BLaER1 treated with 17β-estradiol and CSF1 and Interleukin-3, amounts not matched to agents 10 nM and 100 nM (cell line): ENCODE results near the gene VTI1A.

Source experiments
- H3K27ac ChIP-seq, 11 experiments: shearing (Covaris generic); formaldehyde crosslinking; 2 replicates each; pipeline ENCODE4 v1.8.1; 2022
- H3K27me3 ChIP-seq, 11 experiments: shearing (Covaris generic); formaldehyde crosslinking; 2 replicates each; pipeline ENCODE4 v1.8.1; 2022
- H3K36me3 ChIP-seq, 11 experiments: shearing (Covaris generic); formaldehyde crosslinking; 2 replicates each; pipeline ENCODE4 v1.8.1; 2022
- H3K4me1 ChIP-seq, 10 experiments: shearing (Covaris generic); formaldehyde crosslinking; 2 replicates each; pipeline ENCODE4 v1.8.1; 2022
- H3K4me2 ChIP-seq, 11 experiments: shearing (Covaris generic); formaldehyde crosslinking; 2 replicates each; pipeline ENCODE4 v1.8.1; 2022
- H3K4me3 ChIP-seq, 10 experiments: shearing (Covaris generic); formaldehyde crosslinking; 2 replicates each; pipeline ENCODE4 v1.8.1; 2022
- H3K9ac ChIP-seq, 11 experiments: shearing (Covaris generic); formaldehyde crosslinking; 2 replicates each; pipeline ENCODE4 v1.8.1; 2022
- H3K9me3 ChIP-seq, 11 experiments: shearing (Covaris generic); formaldehyde crosslinking; replicated peaks in 1 of 11; 2 replicates each; pipeline ENCODE4 v1.8.1; 2022
- H4K20me1 ChIP-seq, 11 experiments: shearing (Covaris generic); formaldehyde crosslinking; 2 replicates each; pipeline ENCODE4 v1.8.1; 2022
- Cebpa-rat ChIP-seq, 11 experiments: shearing (Covaris generic); IDR thresholded peaks; 2 replicates each; pipeline ENCODE4 v1.8.1; 2022

VTI1A gene

DNA sequence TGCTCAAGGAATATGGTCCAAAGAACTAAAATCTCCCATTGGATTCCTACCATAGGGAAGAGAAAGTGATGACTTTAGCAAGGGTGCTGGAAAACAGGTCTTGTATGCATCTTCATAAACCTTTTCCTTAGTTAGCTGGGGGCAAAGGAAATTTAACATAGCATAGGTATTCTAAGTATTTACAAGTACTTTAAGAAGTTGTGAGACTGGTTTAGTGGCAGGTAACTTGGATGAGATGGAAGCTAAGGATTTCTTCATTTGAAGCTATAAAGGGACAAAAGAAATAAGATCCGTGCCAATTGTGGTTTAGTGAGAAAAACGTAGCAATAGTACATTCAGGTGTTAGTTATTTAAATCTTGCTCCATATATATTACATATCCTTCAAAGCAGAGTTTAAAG lies 319.6 kb downstream of the VTI1A start:
- Histone ChIP-seq H3K27me3 (no peaks in the 10 kb centered on the region), H3K4me2 (no peak overlapping the region)

DNA sequence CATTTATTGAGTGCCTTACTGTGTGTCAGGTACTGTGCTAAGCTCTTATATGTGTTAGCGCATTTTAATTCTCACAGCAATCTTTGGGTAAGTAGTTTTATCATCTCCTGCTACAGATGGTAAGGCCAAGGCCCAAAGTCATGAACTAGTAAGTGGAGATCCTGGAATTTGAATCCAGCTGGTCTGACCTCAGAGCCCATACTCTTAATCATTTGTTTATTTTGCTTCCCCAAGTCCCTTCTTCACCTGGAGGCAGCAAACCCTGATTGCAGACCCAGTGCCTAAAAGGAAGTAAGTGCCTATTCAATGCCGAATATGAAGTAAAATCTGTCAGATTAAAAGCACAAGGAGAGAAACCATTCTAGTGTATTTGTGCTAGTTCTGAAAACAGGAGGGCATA lies 320.1 kb downstream of the VTI1A start:
- Histone ChIP-seq H4K20me1 (no peaks in the 10 kb centered on the region), H3K27ac (no peak overlapping the region)

More for the DNA sequence above, 319.6 kb downstream of the VTI1A start:
- TF ChIP-seq Cebpa-rat (IDR thresholded peaks at IDR 0.05) = no peak
- Histone ChIP-seq H3K4me1 (no peaks in the 10 kb centered on the region), H3K27ac (no peak overlapping the region), H3K4me3 (no peak overlapping the region), H3K36me3 (peaks cover 0 to 17% (median 7%) of the 10 kb centered on the region in 11 experiments; a peak in 10 of 22 replicates), H3K9me3 (peaks cover 2 to 11% (median 6%) of the 10 kb centered on the region in 11 experiments; a peak in 12 of 22 replicates), H4K20me1 (no peaks in the 10 kb centered on the region), H3K9ac (no peak overlapping the region)

DNA sequence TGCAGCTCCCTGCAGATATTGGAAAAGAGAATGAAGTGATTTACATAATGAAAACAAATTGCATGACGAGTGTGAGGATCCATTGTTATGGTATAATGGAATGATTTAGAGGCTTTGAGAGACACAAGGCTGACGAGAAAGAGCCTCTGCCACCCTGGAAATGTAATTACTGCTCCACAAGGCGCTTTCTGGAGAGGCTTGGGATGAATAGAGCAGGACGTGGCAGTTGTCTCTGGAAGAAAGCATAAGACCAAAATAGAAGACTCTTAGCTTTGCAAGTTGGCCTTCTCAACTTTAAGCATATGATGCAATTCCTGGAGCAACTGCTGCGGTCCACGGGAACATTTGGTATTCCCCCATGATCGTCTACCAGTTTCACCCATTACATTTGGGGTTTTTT lies 321.1 kb downstream of the VTI1A start:
- Histone ChIP-seq H3K27me3 (no peaks in the 10 kb centered on the region), H3K36me3 (peaks cover 0 to 28% (median 11%) of the 10 kb centered on the region in 11 experiments; a peak in 11 of 22 replicates), H3K4me3 (no peak overlapping the region), H3K4me2 (no peak overlapping the region), H3K9me3 (peaks cover 5 to 12% (median 10%) of the 10 kb centered on the region in 11 experiments; a peak in 12 of 22 replicates), H3K4me1 (no peaks in the 10 kb centered on the region), H4K20me1 (no peaks in the 10 kb centered on the region), H3K9ac (no peak overlapping the region), H3K27ac (no peak overlapping the region)
- TF ChIP-seq Cebpa-rat (IDR thresholded peaks at IDR 0.05) = no peak

More for the DNA sequence above, 320.1 kb downstream of the VTI1A start:
- H3K9me3 ChIP-seq = peaks cover 5 to 12% (median 9%) of the 10 kb centered on the region in 11 experiments; a peak in 12 of 22 replicates
- H3K4me1 ChIP-seq = no peaks in the 10 kb centered on the region
- no peaks in the 10 kb centered on the region for H3K27me3 ChIP-seq
- no peak for TF ChIP-seq Cebpa-rat (IDR thresholded peaks at IDR 0.05)
- H3K4me2 ChIP-seq = no peak overlapping the region
- no peak overlapping the region for H3K4me3 ChIP-seq
- peaks cover 0 to 22% (median 11%) of the 10 kb centered on the region in 11 experiments; a peak in 10 of 22 replicates for H3K36me3 ChIP-seq
- no peak overlapping the region for H3K9ac ChIP-seq

DNA sequence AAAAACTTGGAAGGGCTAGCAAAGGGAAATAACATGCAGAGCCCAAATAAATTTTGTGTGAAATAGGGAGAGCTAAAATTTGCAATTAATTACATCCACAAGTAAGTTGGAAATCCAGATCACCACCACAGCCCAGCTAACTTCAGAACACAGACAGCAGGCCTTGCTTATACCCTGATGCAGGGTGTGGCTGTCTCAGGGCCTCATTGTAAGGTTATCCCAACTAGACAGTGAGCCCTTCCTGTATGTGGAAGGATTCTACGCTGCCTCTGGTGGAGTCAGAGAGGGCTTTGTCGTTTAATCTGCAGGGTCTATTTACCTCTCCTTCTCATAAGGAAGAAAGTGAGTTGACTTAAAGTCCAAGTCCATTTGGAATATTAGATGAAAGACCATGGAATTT lies 322.1 kb downstream of the VTI1A start:
- H3K36me3 ChIP-seq = peaks cover 0 to 28% (median 11%) of the 10 kb centered on the region in 11 experiments; a peak in 11 of 22 replicates
- H3K4me3 ChIP-seq = no peak overlapping the region
- H3K9me3 ChIP-seq = peaks cover 5 to 12% (median 10%) of the 10 kb centered on the region in 11 experiments; a peak in 12 of 22 replicates
- H4K20me1 ChIP-seq = no peaks in the 10 kb centered on the region
- no peak for TF ChIP-seq Cebpa-rat (IDR thresholded peaks at IDR 0.05)
- no peak overlapping the region for H3K27ac ChIP-seq
- H3K4me1 ChIP-seq = no peaks in the 10 kb centered on the region
- H3K27me3 ChIP-seq = no peaks in the 10 kb centered on the region
- no peak overlapping the region for H3K9ac ChIP-seq
- H3K4me2 ChIP-seq = no peak overlapping the region

DNA sequence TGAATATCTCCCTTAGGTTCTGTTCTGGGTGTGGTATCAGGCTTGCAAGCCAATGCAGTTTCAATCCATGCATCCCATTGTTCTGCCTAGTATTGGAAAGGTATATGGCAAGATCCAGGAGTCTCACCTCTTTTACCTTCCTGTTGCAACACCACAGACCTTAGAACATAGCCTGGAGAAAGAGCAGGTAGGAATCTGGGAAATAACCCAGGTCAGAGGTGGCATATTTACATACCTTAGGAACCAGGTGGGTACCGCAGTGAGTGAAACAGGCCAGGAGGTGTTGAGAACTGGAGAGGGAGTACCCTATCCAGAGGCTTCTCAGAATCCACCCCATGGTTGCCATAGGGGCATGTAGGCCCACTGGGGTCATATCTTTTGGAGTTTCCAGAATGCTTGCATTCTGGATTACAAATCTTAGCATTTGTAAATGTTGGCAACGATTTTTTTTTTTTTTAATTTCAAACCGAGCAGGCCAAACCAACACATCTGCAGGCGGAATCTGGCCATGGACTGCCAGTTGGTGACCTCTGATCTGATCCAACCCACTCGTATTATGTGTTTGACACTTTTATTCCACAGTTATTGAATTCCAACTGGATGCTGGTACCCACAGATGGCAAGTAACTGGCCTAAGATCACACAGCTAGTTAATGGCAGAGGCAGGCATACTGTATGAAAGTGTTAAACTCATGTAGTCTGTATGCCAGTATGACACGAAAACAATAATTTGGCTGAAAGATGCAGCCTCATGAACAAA lies 322.8 kb downstream of the VTI1A start:
- Histone ChIP-seq H3K27ac (no peak overlapping the region), H3K4me2 (no peak overlapping the region), H4K20me1 (no peaks in the 10 kb centered on the region), H3K36me3 (peaks cover 0 to 28% (median 11%) of the 10 kb centered on the region in 11 experiments; a peak in 11 of 22 replicates), H3K27me3 (no peaks in the 10 kb centered on the region), H3K4me1 (no peaks in the 10 kb centered on the region), H3K4me3 (no peak overlapping the region), H3K9me3 (peaks cover 5 to 12% (median 10%) of the 10 kb centered on the region in 11 experiments; a peak in 12 of 22 replicates), H3K9ac (no peak overlapping the region)
- TF ChIP-seq Cebpa-rat (IDR thresholded peaks at IDR 0.05) = no peak

DNA sequence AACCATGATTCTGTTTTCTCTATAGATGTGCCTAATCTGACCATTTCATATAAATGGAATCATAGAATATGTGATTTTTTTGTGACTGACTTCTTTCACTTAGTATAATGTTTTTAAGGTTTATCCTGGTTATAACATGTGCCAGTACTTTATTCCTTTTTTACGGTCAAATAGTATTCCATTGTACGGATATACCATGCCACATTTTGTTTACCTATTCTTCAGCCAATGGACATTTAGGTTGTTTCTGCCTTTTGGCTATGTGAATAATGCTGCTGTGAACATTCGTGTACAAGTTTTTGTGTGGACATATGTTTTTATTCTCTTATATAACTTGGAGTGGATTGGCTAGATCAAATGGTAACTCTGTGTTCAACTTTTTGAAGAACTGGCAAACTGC lies 324.7 kb downstream of the VTI1A start:
- Histone ChIP-seq H3K9me3 (peaks cover 5 to 12% (median 10%) of the 10 kb centered on the region in 11 experiments; a peak in 12 of 22 replicates), H4K20me1 (no peaks in the 10 kb centered on the region), H3K27me3 (no peaks in the 10 kb centered on the region), H3K4me1 (no peaks in the 10 kb centered on the region), H3K9ac (no peak overlapping the region), H3K4me3 (no peak overlapping the region), H3K36me3 (peaks cover 0 to 30% (median 11%) of the 10 kb centered on the region in 11 experiments; a peak in 11 of 22 replicates), H3K4me2 (no peak overlapping the region), H3K27ac (no peak overlapping the region)
- no peak for TF ChIP-seq Cebpa-rat (IDR thresholded peaks at IDR 0.05)

DNA sequence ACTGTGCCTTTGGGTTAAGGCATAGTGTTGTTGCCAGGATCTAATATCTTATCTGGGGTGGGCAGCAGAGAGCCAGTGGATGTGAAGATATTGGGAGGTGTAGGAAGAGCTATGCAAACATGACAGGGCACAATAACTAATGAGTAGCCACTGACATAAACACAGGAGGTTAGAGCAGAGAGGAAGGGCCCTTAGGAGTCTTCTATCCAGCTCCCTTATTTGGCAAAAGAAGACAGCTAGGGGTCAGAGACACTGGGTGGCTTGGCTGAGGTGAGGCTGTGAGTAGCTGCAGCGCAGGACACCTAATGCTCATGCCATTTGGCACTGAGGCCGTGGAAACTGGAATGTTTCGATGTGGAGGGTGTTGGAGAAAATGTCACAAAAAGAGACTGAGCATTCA lies 326.8 kb downstream of the VTI1A start:
- H3K4me3 ChIP-seq = no peak overlapping the region
- H3K4me1 ChIP-seq = no peaks in the 10 kb centered on the region
- no peak overlapping the region for H3K4me2 ChIP-seq
- H3K36me3 ChIP-seq = peaks cover 0 to 35% (median 10%) of the 10 kb centered on the region in 11 experiments; a peak in 12 of 22 replicates
- peaks cover 5 to 12% (median 10%) of the 10 kb centered on the region in 11 experiments; a peak in 12 of 22 replicates for H3K9me3 ChIP-seq
- no peaks in the 10 kb centered on the region for H4K20me1 ChIP-seq
- no peaks in the 10 kb centered on the region for H3K27me3 ChIP-seq
- TF ChIP-seq Cebpa-rat (IDR thresholded peaks at IDR 0.05) = no peak
- no peak overlapping the region for H3K27ac ChIP-seq
- H3K9ac ChIP-seq = no peak overlapping the region

DNA sequence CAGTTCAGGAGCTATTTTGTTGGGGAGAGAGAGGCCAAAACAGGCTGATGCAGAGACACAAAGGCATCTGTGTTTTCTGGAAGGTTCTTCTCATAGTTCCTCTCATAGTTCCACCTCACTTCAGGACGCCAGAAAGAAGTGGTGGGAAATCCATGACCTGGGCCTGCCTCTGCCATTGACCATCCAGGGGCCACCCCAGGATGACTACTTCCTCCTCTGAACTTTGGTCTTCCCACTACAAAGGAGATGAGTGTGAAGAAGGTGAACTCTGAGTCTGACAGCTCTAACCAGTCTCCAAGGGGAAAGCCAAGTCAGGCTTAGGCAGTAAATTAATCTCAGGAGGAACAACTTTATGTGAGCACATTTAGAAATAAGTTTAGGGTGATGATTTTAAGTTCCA lies 327.2 kb downstream of the VTI1A start:
- Histone ChIP-seq H3K4me3 (no peak overlapping the region), H3K27ac (no peak overlapping the region), H3K36me3 (peaks cover 0 to 35% (median 10%) of the 10 kb centered on the region in 11 experiments; a peak in 12 of 22 replicates), H3K4me1 (no peaks in the 10 kb centered on the region), H3K9me3 (peaks cover 5 to 12% (median 10%) of the 10 kb centered on the region in 11 experiments; a peak in 12 of 22 replicates), H4K20me1 (no peaks in the 10 kb centered on the region), H3K4me2 (no peak overlapping the region), H3K27me3 (no peaks in the 10 kb centered on the region), H3K9ac (no peak overlapping the region)
- no peak for TF ChIP-seq Cebpa-rat (IDR thresholded peaks at IDR 0.05)

DNA sequence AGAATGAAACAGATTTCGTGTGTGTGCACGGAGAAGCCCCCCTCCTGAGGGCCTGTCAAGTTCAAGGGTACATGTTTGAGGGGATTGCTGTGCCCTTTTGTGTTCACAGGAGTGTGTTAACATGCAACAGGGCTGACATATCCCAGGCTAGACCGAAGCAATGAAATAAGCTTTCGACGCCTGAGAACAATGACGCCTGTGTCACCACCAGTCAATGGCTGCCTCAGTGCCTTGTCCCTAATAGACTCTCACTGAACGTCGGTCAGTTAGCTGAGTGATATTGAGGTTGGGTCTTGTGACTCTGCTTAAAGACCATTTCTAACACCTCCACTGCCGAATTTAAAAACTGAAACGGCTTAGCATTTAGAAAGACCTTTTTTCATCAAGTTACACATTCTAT lies 327.8 kb downstream of the VTI1A start:
- Histone ChIP-seq H3K9ac (no peak overlapping the region), H3K27me3 (no peaks in the 10 kb centered on the region), H3K4me3 (no peak overlapping the region), H3K9me3 (peaks cover 5 to 12% (median 10%) of the 10 kb centered on the region in 11 experiments; a peak in 12 of 22 replicates), H3K4me2 (no peak overlapping the region), H3K27ac (no peak overlapping the region), H3K4me1 (no peaks in the 10 kb centered on the region), H4K20me1 (no peaks in the 10 kb centered on the region), H3K36me3 (peaks cover 0 to 34% (median 10%) of the 10 kb centered on the region in 11 experiments; a peak in 12 of 22 replicates)
- TF ChIP-seq Cebpa-rat (IDR thresholded peaks at IDR 0.05) = no peak
